GM12872 (cell line): Measurements from ENCODE around the gene MACF1.

Experiments
- CTCF ChIP-seq: IDR thresholded peaks from 3 replicates; pipeline ENCODE4 v1.5.1; 2011; ENCODE audit warnings: low read depth, mild to moderate bottlenecking, low read length, moderate library complexity; ENCODE audit not compliant: insufficient read depth

Gene MACF1

DNA sequence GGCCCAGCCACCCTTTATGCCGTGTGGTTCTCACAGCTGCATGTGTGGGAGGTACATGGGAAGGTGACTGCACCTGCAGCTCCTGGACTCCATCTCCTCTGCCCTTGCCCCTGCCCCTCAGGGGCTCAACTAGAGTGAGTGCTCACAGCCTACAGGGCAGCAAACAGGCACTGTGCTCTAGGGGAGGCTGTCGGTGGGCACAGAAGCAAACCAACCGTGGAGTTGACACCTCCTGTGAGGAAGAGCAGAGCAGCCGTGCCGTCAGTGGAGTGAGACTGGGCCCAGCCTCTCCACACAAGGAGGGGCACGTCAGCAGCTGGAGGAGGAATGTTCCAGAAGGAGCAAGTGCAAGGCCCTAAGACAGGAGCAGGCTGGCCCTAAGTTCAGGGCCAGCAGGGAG is 319.7 kb downstream of the MACF1 start:
- no peak for TF ChIP-seq CTCF

DNA sequence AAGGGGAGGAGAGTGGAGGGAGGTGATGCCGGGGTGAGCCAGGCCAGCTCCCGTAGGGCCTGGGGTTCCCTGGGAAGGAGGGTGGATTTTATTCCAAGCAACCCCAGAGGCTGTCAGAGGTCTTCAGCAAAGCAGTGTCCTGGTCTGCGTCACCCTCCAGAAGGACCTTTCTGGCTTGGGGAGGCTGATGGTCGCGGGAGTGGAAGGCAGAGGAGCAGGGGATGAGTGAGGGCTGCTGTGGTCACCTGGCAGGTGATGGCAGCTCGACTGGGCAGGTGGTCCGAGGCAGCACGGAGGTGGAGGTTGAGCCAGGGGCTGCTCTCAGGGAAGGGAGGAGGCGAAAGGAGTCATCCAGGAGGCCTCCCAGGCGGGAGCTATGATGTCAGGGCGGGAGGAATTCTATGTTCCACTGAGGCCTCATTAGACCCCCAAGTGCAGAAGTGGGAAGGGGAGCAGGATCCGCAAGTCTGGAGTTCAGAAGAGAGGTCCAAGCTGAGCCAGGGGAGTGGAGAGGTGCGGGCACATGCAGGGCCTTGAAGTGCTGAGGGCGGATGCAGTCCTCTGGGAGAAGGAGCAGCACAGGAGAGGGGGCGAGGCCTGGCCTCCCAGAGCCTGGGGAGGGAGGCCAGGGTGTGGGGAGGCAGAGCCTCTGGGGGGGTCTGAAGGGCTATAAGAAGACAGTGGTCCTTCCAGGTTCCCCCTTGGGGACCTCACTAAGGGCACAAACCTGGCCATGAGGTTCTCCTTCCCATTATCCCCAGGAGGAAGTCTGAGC is 320.3 kb downstream of the MACF1 start:
- TF ChIP-seq CTCF: no peak

GRCh38 chr1:39525366-39526165 is 321.1 kb downstream of the MACF1 start:
- no peak for TF ChIP-seq CTCF

- no peak for TF ChIP-seq CTCF
Observed at GRCh38 chr1:39526466-39527189, 322.1 kb downstream of the MACF1 start.

DNA sequence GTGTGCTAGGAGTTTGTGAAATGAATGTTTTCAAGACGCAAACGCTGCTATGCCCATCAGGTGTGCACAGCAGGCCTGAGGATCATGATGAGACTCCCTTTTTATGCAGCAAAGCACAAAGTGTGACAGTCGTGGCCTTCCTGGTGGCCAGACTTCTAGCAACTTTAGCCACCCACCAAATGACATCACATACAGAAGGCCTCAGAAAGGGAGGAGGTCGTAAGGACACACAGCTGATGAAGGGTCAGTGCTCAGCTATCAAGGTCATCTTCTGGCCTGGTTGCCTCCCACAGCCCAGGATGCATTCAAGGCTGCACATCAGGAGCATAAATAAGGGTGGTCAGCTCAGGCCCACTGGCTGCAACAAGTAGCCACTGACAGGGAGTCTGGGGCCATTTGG is 323.6 kb downstream of the MACF1 start:
- no peak for TF ChIP-seq CTCF

DNA sequence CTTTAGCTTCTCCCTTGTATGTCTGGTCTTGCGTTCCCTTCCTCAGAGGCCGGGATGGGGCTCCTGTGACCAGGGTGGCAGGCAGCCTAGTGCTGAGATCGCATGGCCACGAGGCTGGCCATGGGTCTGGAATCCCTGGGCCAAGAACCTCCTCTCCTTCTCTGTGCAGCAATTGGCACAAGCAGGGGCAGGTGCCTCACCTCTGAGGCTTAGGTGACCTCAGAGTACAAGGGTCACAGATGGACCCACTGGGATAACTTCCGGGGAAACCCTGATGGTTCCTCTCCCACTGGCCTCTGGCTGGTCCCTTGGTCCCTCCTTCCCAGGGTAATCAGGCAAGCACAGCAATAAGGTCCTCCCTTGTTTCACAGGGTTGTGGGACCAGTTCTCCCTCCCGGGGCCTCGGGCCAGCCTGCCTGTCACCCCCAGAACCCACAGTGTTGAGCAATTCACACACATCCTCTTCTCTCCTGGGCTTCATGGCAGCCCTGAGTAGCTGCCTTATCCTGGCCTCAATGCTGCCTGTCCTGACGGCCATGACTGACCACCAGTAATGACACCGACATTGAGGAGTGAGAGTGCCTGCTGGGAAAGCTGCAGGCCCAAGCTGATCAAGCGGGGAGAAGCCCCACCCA is 325.5 kb downstream of the MACF1 start:
- TF ChIP-seq CTCF: no peak

GRCh38 chr1:39531526-39531925 is 327.0 kb downstream of the MACF1 start:
- TF ChIP-seq CTCF: no peak
